ENCODE measurements around the gene MAP3K14.

DNA sequence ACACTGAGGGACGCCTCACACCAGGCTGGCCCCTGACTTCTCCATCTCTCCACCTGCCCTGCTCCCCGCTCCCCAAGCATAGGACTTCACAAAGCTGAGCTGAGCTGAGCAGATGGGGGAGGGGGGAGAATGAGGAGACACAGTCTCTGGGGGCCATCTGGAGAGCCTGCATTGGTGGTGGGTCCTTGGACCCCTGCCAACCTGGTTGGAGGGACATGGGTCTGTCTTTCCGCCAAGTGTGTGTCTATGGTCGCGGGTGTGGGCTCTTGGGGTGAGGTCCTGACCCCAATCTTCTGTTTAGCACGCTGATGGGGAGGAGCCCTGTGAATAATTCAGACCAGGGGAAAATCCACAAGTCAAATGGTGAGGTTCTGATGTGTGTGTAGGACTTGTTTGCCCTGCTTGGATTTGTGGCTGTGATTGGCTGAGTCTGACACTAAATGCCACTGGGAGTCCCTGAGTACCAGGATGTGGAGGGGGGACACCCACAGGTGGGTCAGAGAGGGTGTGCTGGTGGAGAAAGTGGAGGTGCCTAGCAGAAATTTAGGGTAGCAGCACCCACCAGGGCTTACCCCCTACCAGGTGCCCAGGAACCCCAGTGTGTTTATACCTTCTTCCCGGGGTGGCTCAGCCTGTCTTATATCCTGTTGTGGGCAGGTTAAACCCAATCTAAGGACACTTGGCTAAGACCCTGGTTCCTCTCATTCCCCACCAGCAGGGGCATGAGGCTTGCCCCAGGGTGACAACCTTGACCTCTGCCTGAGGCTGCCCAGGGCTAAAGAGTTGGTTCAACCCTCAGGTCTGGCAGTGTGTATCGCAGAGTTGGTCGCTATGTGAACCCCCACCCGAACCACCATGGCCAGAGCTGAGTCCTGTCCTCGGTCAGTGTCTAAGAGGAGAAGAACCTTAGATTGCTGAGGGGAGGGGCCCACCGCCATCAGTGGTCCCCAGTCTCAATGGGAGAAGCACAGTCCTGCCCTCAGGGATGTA, 93.0 kb downstream of the MAP3K14 start:
- TF ChIP-seq EZH2 (IDR thresholded peaks at IDR 0.05) = no peak
- no peak for TF ChIP-seq POLR2AphosphoS5 (IDR thresholded peaks at IDR 0.05; ENCODE audit: borderline replicate concordance, low read depth, low read length)

Measured in SK-N-MC (cell line).